ENCODE measurements around the gene HSPB1. TPM values are rescaled to one million over a fixed set of nuclear protein-coding genes. Genes with fewer than 3 reads are reported as not detected.

The HSPB1 gene
- total RNA-seq, 1 donor: 72.7 TPM

DNA sequence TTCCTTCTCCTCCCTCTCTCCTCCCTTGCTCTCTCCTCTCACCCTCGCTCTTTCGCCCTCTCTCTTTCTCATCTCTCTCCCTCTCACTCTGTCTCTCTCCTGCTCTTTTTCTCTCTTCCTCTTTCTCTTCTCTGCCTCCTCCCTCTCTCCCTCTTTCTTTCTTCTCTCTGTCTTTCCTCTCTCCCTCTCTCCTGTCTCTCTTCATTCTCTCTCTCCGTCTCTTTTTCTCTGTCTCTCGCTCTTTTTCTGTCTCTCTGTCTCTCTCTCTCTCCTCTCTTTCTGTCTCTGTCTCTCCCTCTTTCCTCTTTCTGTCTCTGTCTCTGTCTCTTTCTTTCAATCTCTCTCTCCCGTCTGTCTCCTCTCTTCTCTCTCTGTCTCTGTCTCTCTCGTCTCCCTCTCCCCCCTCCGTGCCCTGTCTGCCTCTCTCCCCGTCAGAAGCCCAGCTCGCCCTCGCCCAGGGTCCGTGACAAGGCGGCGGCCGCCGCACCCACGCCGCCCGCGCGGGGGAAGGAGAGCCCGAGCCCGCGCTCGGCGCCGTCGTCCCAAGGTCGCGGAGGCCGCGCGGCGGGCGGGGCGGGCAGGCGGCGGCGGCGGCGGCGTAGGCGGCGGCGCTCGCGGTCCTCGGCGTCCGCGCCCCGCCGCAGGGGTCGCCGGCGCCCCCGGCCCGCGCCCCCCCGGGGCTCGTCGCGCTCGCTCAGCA is 21.3 kb upstream of the HSPB1 start:
- peak; percentile 76 for DNase-seq (ENCODE audit: insufficient read length, low spot score, missing footprints)
- Histone ChIP-seq H3K4me1 (ENCODE audit: insufficient read depth, low read length) (peaks cover 3% of the 10 kb centered on the region), H3K79me2 (ENCODE audit: insufficient read depth, low read length) (no peaks in the 10 kb centered on the region), H3K4me2 (ENCODE audit: insufficient read depth, low read length) (peak overlapping the region; percentile 64), H3K4me3 (ENCODE audit: insufficient read depth, low read length) (peak overlapping the region; percentile 52), H3K9me3 (ENCODE audit: low read depth, low read length) (no peaks in the 10 kb centered on the region), H2AFZ (ENCODE audit: low read length) (peak overlapping the region; percentile 68), H3K27ac (ENCODE audit: low read depth, low read length) (no peak overlapping the region), H4K20me1 (ENCODE audit: insufficient read depth, low read length) (no peaks in the 10 kb centered on the region), H3K36me3 (ENCODE audit: insufficient read depth, low read length) (no peaks in the 10 kb centered on the region), H3K27me3 (ENCODE audit: insufficient read depth, low read length) (peaks cover 47% of the 10 kb centered on the region)
- TF ChIP-seq CTCF (IDR thresholded peaks at IDR 0.05; ENCODE audit: extremely low read depth, low read depth, low read length): no peak

DNA sequence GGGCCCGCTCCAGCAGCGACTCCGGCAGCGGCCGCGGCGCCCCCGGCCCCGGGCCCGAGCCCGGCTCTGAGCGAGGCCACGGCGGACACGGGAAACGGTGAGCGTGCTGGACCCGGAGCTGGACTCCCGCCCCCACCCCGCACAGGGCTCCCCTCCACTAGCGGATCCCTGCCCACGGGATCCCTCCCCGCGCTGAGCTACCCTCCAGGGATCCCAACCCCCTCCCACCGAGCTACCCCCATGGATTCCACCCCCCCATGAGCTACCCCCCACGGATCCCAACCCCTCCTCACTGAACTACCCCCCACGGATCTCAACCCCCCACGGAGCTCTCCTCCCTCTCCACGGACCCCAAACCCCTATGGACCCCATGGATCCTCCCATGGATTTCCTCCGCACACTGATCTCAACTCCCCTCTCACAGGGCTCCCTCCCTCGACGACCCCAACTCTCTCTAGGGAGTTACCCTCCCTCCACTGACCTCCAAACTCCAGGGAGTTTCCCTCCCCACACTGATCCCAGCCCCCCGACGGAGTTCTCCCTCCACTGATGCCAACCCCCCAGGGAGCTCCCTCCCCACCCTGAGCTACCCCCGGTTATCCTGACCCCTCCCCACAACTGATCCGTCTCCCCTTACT is 20.6 kb upstream of the HSPB1 start:
- Histone ChIP-seq H3K9me3 (ENCODE audit: low read depth, low read length) (no peaks in the 10 kb centered on the region), H3K79me2 (ENCODE audit: insufficient read depth, low read length) (no peaks in the 10 kb centered on the region), H3K4me3 (ENCODE audit: insufficient read depth, low read length) (no peak overlapping the region), H3K4me2 (ENCODE audit: insufficient read depth, low read length) (peak overlapping the region; percentile 28), H3K27me3 (ENCODE audit: insufficient read depth, low read length) (peaks cover 43% of the 10 kb centered on the region), H4K20me1 (ENCODE audit: insufficient read depth, low read length) (no peaks in the 10 kb centered on the region), H3K27ac (ENCODE audit: low read depth, low read length) (no peak overlapping the region), H3K4me1 (ENCODE audit: insufficient read depth, low read length) (peaks cover 3% of the 10 kb centered on the region), H3K36me3 (ENCODE audit: insufficient read depth, low read length) (no peaks in the 10 kb centered on the region), H2AFZ (ENCODE audit: low read length) (no peak overlapping the region)
- TF ChIP-seq CTCF (IDR thresholded peaks at IDR 0.05; ENCODE audit: extremely low read depth, low read depth, low read length): no peak
- peak; percentile 57 for DNase-seq (ENCODE audit: insufficient read length, low spot score, missing footprints)

DNA sequence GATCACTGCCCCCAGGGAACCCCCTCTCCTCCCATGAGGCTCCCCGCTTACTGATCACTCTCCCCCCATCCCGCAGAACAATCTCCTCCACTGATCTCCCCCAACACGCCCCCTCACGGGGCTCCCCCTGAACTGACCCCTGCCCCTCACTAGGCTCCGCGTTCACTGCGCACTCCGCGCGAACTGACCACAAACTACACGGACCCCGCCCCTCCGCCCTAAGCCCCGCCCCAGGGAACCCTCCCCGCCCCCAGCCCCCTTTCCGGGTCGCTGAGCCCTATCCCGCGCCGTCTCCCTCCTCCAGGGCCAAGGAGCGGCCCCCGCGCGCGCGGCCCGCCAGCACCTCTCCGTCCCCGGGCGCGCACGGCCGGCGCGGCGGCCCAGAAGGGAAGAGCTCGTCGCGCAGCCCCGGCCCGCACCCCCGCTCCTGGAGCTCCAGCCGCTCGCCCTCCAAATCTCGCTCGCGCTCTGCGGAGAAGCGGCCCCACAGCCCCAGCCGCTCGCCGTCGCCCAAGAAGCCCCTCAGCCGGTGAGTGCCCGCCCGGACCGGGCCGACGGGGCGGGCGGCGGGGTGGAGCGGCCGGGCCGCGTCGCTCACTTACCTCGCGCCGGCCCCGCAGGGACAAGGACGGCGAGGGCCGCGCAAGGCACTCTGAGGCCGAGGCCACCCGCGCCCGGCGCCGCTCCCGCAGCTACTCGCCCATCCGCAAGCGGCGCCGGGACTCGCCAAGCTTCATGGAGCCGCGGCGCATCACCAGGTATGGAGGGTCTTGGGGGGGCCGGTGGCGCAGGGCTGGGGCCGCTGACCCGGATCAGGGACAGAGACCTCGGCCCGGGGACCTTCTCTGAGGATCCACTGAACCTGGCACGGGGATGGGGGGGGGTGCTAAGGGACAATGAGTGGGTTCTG is 19.9 kb upstream of the HSPB1 start:
- Histone ChIP-seq H3K36me3 (ENCODE audit: insufficient read depth, low read length) (no peaks in the 10 kb centered on the region), H4K20me1 (ENCODE audit: insufficient read depth, low read length) (no peaks in the 10 kb centered on the region), H3K79me2 (ENCODE audit: insufficient read depth, low read length) (no peaks in the 10 kb centered on the region), H2AFZ (ENCODE audit: low read length) (no peak overlapping the region), H3K4me3 (ENCODE audit: insufficient read depth, low read length) (peak overlapping the region; percentile 45), H3K4me2 (ENCODE audit: insufficient read depth, low read length) (no peak overlapping the region), H3K4me1 (ENCODE audit: insufficient read depth, low read length) (peaks cover 3% of the 10 kb centered on the region), H3K27me3 (ENCODE audit: insufficient read depth, low read length) (peaks cover 40% of the 10 kb centered on the region), H3K9me3 (ENCODE audit: low read depth, low read length) (no peaks in the 10 kb centered on the region), H3K27ac (ENCODE audit: low read depth, low read length) (no peak overlapping the region)
- TF ChIP-seq CTCF (IDR thresholded peaks at IDR 0.05; ENCODE audit: extremely low read depth, low read depth, low read length): no peak
- peak; percentile 89 for DNase-seq (ENCODE audit: insufficient read length, low spot score, missing footprints)

Data from osteoblast (primary cell).